Iris pigment epithelial cell (primary cell): ENCODE data around the gene SORBS2.

ENCODE experiments used
- DNase-seq: peaks from one replicate; pipeline ENCODE4 v3.0.0-alpha.2; 2011; ENCODE audit warnings: low read depth

Gene SORBS2

GRCh38 chr4:185559915-185560281 lies 252.1 kb downstream of the SORBS2 start:
- DNase-seq: peak; percentile 88

- DNase-seq: peak; percentile 50
Observed at GRCh38 chr4:185559251-185559914, 252.6 kb downstream of the SORBS2 start.

- DNase-seq: no peak
Observed at GRCh38 chr4:185554365-185555126, 257.4 kb downstream of the SORBS2 start.

- no peak for DNase-seq
Observed at GRCh38 chr4:185552254-185552653, 259.7 kb downstream of the SORBS2 start.

DNA sequence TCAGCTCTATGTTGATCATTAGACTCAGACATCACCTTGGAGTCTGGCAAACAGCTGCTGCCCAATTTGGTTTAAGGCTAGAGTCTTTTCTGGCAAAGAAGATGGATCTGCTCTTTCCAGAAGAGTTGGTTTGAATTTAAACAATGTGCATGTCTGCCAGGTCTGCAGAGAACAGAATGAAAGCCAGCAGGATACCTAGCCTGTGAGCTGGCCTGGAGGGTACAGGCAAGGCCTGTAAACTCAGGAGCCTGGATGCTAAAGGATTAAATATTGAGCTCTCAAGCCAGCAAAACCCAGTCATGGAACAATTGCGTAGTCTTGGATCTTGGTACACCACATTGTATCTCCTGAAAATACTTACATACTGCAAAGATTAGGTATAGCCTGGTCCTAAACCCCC lies 261.1 kb downstream of the SORBS2 start:
- no peak for DNase-seq

DNA sequence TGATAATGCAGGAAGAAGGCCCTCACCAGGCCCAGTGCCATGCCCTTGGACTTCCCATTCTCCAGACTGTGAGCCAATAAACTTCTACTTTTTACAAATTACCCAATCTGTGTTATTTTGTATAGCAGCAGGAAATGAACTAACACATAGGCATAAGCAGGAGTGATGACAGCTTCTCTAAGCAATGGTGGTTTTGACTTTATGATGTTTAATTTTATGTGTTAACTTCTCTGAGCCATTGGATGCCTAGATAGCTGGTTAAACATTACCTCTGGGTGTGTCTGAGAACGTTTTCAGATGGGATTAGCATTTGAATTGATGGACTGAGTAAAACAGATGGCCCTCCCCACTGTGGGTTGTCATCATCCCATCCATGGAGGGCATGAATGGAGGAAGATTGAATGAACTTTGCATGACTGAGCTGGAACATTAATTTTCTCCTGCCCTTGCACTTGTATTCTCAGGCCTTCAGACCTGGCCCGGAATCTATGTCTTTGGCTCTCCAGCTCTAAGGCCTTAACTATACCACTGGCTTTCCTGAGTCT lies 262.8 kb downstream of the SORBS2 start:
- no peak for DNase-seq

DNA sequence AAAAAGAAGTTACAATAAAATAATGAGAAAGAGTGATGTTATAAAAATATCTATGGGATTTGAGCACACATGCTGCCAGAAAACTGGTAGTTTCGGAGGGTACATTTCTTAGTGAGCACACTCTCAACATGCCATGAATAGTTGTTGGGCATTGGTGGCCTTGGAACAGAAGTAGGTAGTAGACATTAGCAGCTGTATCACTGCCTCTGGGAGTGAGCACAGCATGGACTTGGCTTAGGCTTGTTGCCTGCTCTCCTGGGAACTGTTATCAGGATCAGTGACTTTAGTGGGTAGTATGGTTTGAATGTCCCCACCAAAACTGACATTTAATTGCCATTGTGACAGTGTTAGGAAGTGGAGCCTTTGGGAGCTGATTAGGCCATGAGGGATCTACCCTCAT lies 263.4 kb downstream of the SORBS2 start:
- DNase-seq: no peak

DNA sequence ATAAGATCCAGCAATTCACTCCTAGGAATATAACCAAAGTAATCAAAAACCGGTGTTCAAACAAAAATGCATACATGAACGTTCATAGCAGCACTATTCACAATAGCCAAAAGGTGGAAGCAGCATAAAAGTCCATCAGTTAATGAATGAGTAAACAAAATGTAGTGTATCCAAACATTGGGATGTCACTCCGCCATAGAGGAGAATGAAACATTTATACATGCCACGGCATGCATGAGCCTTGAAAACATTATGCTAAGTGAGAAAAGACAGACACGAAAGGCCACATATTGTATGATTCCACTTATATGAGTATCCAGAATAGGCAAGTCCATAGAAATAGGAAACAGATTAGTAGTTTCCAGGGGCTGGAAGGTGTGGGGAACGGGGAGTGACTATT lies 265.7 kb downstream of the SORBS2 start:
- DNase-seq: no peak

- peak; percentile 28 for DNase-seq
Observed at GRCh38 chr4:185542626-185543315, 269.2 kb downstream of the SORBS2 start.

DNA sequence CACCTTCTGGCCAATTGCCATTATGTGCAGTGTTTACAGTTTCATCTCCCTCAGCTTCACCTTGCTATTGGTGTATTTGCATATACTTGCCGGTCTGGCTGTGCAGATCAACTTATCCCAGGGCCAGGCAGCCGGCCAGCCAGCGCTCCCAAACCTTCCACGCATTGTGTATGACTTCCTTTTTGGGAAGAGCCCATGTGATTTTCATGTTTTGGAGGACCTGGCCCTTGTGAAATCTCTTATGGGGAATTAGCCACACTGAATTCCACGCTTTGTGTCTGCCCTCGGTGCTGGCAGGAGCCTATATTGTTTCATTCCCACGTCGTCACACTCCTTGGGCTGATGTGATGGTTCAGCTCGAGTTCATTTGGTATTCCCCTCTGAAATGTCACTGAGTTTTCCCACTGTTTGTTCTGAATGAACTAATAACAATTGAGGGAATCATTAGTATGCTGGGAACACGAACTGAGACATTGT lies 270.7 kb downstream of the SORBS2 start:
- peak; percentile 27 for DNase-seq

DNA sequence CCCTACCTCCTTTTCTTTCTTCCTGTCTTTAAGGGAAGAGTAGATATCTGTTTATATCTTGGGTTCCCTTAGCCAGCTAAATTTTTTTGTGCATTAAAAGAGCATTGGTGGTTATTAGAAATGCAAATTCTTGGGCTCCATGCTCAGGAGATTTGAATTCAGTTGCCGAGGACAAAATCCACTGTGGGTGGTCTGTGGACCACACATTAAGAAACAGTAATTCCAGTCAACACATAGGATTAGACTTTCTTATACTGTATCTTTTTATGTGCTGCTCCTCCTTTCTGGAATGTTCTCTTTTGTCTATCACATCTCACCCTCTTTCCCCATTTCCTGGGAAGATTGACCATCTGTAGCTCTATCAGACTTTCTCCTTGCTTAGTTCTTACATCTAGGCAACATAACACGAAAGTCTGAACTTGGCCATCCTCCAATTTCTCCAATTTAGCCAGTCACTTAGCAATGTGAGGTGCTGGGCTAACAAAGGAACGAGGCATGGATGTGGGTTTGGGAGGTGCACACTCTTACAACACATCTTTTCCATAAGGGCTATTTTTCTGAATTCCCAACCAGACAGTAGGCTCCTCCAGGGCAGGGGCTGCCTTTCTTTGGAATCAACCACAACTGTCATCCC lies 271.4 kb downstream of the SORBS2 start:
- no peak for DNase-seq

GRCh38 chr4:185540040-185540439 lies 272.0 kb downstream of the SORBS2 start:
- DNase-seq: no peak

GRCh38 chr4:185538806-185539205 lies 273.2 kb downstream of the SORBS2 start:
- no peak for DNase-seq

GRCh38 chr4:185536411-185536709 lies 275.6 kb downstream of the SORBS2 start:
- DNase-seq: peak; percentile 56

DNA sequence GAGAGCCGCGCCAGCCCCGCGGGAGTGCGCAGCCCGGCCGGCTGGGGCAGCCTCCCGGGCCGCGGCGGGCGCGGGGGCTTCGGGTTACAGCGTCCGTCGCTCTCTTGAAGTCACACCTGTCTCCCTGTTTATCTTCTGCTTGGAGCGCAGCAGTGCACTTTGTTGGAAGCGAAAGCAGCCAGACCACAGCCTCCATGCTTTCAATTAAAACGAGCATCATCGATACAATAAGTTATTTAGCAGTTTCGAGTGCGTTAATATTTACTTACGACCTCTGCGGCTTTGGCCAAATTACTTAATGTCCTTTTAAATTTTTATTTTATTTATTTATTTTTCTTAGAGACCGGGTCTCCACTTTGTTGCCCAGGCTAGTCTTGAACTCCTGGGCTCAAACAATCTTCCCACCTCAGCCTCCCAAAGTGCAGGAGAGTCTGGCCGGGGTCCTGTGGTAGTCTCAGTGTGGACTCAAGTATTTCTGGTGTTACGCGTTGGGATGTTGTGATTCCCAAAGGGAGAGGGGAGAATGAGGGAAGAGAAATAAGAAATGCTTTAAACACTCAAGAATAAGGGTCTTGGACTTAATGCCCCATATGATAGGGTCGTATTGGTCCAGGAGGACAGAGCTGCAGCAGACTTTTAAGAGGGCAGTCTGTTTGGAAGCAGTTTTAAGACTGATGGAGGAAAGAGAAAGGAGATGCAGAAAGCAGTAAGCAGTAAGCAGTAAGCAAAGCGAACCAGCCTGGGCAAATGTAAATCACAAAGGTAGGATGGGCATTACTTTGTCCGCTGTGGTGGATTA lies 276.2 kb downstream of the SORBS2 start:
- DNase-seq: no peak
